ENCODE results near the gene ST6GALNAC4.

The ST6GALNAC4 gene

DNA sequence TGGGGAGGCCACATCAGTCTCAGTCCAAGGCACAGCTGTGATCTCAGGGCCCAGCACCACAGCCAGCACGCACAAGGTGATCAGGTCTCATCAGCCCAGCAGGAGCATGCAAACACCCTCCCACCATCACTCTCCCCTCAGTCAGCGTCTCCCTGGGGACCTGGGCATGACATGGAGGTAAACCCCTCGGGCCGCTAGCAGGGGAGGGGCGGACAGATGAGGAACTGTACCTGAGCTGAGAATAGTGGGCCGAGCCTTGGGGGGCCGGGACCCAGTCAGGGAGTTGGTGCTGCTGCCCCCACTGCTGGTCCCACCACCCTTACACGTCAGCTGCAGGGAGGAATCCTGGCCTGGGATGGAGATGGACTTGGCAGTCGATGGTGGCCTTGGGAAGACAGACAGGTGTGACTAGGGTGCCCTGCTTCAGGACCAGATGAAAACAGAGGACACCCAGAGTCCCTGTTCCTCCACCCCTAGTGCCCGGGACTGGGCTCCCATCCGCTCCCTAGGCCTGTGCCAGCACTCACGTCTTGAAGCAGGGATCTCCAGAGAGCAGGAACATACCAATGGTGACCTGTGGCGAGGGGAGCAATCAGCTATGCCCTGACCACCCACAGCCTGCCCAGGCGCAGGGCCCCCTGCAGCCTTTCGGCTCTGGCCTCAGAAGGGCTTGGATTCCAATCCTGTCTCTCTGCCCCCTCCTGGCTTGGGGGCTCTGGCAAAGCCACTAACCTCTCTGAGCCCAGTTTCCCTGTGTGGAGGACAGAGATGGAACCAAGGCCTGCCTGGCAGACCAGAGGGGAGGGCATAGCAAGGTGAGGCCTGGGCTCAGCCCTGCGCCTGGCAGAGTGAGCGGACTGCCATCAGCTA lies 31.2 kb upstream of the ST6GALNAC4 start:
- H2AFZ ChIP-seq (ENCODE audit: low read depth, low read length), result no peak overlapping the region
- H3K9ac ChIP-seq (ENCODE audit: low read length), result no peak overlapping the region
- H3K27me3 ChIP-seq (ENCODE audit: low read depth, low read length), result no peaks in the 10 kb centered on the region
- no peak overlapping the region for H3K27ac ChIP-seq (ENCODE audit: low read length)
- peaks cover 16% of the 10 kb centered on the region for H3K4me1 ChIP-seq (ENCODE audit: low read length)
- no peak for TF ChIP-seq EZH2phosphoT487 (IDR thresholded peaks at IDR 0.05; ENCODE audit: low read depth)
- TF ChIP-seq, protein P1, sequence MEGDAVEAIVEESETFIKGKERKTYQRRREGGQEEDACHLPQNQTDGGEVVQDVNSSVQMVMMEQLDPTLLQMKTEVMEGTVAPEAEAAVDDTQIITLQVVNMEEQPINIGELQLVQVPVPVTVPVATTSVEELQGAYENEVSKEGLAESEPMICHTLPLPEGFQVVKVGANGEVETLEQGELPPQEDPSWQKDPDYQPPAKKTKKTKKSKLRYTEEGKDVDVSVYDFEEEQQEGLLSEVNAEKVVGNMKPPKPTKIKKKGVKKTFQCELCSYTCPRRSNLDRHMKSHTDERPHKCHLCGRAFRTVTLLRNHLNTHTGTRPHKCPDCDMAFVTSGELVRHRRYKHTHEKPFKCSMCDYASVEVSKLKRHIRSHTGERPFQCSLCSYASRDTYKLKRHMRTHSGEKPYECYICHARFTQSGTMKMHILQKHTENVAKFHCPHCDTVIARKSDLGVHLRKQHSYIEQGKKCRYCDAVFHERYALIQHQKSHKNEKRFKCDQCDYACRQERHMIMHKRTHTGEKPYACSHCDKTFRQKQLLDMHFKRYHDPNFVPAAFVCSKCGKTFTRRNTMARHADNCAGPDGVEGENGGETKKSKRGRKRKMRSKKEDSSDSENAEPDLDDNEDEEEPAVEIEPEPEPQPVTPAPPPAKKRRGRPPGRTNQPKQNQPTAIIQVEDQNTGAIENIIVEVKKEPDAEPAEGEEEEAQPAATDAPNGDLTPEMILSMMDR (IDR thresholded peaks at IDR 0.05; ENCODE audit: low read depth, low read length), result no peak
- no peaks in the 10 kb centered on the region for H4K20me1 ChIP-seq (ENCODE audit: insufficient read depth, low read length)
- H3K79me2 ChIP-seq (ENCODE audit: low read length), result no peaks in the 10 kb centered on the region
- H3K4me3 ChIP-seq (ENCODE audit: low read length), result no peak overlapping the region
- no peaks in the 10 kb centered on the region for H3K9me3 ChIP-seq (ENCODE audit: insufficient read depth, low read length)
- H3K4me2 ChIP-seq (ENCODE audit: low read length), result no peak overlapping the region
- H3K36me3 ChIP-seq (replicated peaks; ENCODE audit: low read depth, low read length), result peaks cover 6% of the 10 kb centered on the region

DNA sequence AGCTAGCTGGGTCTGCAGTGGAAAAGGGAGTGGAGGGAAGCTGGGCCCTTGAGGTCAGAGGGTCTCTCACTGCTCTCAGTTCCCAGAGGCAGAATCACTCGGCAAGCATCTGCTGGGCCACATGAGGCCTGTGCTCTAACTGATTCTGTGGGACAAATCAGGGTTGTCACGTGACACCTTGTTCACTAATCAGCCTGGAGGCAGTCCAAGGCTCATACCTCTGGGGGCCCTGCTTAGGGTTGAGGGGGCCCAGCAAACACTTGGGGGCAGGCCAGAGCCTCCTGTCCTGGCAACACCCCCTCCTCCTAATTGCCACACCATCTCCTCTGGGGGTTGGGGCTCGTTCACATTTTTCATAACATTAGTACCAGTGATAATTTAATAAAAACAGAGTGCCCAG lies 29.9 kb upstream of the ST6GALNAC4 start:
- Histone ChIP-seq H3K4me1 (ENCODE audit: low read length) (peaks cover 22% of the 10 kb centered on the region), H2AFZ (ENCODE audit: low read depth, low read length) (no peak overlapping the region), H3K9me3 (ENCODE audit: insufficient read depth, low read length) (no peaks in the 10 kb centered on the region), H3K4me3 (ENCODE audit: low read length) (no peak overlapping the region), H4K20me1 (ENCODE audit: insufficient read depth, low read length) (no peaks in the 10 kb centered on the region), H3K79me2 (ENCODE audit: low read length) (no peaks in the 10 kb centered on the region), H3K9ac (ENCODE audit: low read length) (no peak overlapping the region), H3K4me2 (ENCODE audit: low read length) (no peak overlapping the region), H3K36me3 (replicated peaks; ENCODE audit: low read depth, low read length) (peaks cover 10% of the 10 kb centered on the region), H3K27ac (ENCODE audit: low read length) (no peak overlapping the region), H3K27me3 (ENCODE audit: low read depth, low read length) (no peaks in the 10 kb centered on the region)
- TF ChIP-seq, protein P1 (IDR thresholded peaks at IDR 0.05; ENCODE audit: low read depth, low read length), result no peak
- TF ChIP-seq EZH2phosphoT487 (IDR thresholded peaks at IDR 0.05; ENCODE audit: low read depth), result no peak

DNA sequence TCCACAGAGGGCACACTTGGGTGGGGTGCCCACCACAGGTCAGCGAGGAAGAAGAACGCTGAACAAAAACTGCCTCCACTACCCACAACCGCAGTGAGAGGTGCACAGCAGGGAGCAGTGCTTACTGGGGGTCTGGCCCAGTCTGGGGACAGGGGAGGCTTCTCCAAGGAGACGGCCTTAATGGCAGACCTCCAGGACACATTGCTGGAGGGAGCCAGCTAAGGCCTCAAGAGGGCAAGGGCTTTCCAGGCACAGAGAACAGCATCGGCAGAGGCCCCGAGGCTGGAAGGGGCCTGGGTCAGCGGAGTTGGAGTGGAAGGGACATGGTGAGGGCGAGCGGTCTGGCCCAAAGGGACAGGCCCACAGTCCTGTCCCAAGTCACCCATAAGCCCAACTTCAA lies 29.1 kb upstream of the ST6GALNAC4 start:
- Histone ChIP-seq H3K4me3 (ENCODE audit: low read length) (no peak overlapping the region), H3K36me3 (replicated peaks; ENCODE audit: low read depth, low read length) (peaks cover 10% of the 10 kb centered on the region), H3K27ac (ENCODE audit: low read length) (no peak overlapping the region), H2AFZ (ENCODE audit: low read depth, low read length) (no peak overlapping the region), H3K4me2 (ENCODE audit: low read length) (no peak overlapping the region), H3K9me3 (ENCODE audit: insufficient read depth, low read length) (no peaks in the 10 kb centered on the region), H3K4me1 (ENCODE audit: low read length) (peaks cover 22% of the 10 kb centered on the region), H4K20me1 (ENCODE audit: insufficient read depth, low read length) (no peaks in the 10 kb centered on the region), H3K79me2 (ENCODE audit: low read length) (no peaks in the 10 kb centered on the region), H3K27me3 (ENCODE audit: low read depth, low read length) (no peaks in the 10 kb centered on the region), H3K9ac (ENCODE audit: low read length) (no peak overlapping the region)
- TF ChIP-seq, protein P1 (IDR thresholded peaks at IDR 0.05; ENCODE audit: low read depth, low read length), result no peak
- no peak for TF ChIP-seq EZH2phosphoT487 (IDR thresholded peaks at IDR 0.05; ENCODE audit: low read depth)

- H3K9me3 ChIP-seq (ENCODE audit: insufficient read depth, low read length), result no peaks in the 10 kb centered on the region
- peaks cover 10% of the 10 kb centered on the region for H3K36me3 ChIP-seq (replicated peaks; ENCODE audit: low read depth, low read length)
- no peaks in the 10 kb centered on the region for H3K27me3 ChIP-seq (ENCODE audit: low read depth, low read length)
- peaks cover 22% of the 10 kb centered on the region for H3K4me1 ChIP-seq (ENCODE audit: low read length)
- TF ChIP-seq EZH2phosphoT487 (IDR thresholded peaks at IDR 0.05; ENCODE audit: low read depth), result no peak
- TF ChIP-seq, protein P1 (IDR thresholded peaks at IDR 0.05; ENCODE audit: low read depth, low read length), result no peak
- H3K27ac ChIP-seq (ENCODE audit: low read length), result no peak overlapping the region
- no peak overlapping the region for H3K4me2 ChIP-seq (ENCODE audit: low read length)
- H3K79me2 ChIP-seq (ENCODE audit: low read length), result no peaks in the 10 kb centered on the region
- no peak overlapping the region for H3K4me3 ChIP-seq (ENCODE audit: low read length)
- no peak overlapping the region for H2AFZ ChIP-seq (ENCODE audit: low read depth, low read length)
- no peak overlapping the region for H3K9ac ChIP-seq (ENCODE audit: low read length)
- H4K20me1 ChIP-seq (ENCODE audit: insufficient read depth, low read length), result no peaks in the 10 kb centered on the region
Measured at GRCh38 chr9:127945338-127945737, 28.5 kb upstream of the ST6GALNAC4 start.
